SK-N-SH (cell line): ENCODE data around the gene MYO1H.

Experiments
- FOSL2 ChIP-seq: IDR thresholded peaks from 2 replicates; pipeline ENCODE4 v1.4.0; 2012; ENCODE audit warnings: low read depth, mild to moderate bottlenecking, moderate library complexity, borderline replicate concordance
- FOXJ3 ChIP-seq: sonication (generic); formaldehyde crosslinking; IDR thresholded peaks from 2 replicates; pipeline ENCODE4 v1.5.1; 2020; ENCODE audit warnings: mild to moderate bottlenecking, missing genetic modification reagents
- MXI1 ChIP-seq: IDR thresholded peaks from 2 replicates; pipeline ENCODE4 v1.6.1; 2012; ENCODE audit warnings: mild to moderate bottlenecking, low read depth, low read length, improper control_type of control experiment
- POLR2AphosphoS5 ChIP-seq: IDR thresholded peaks from 2 replicates; pipeline ENCODE4 v1.6.1; 2012; ENCODE audit warnings: low read depth, low read length
- RAD21 ChIP-seq: IDR thresholded peaks from 2 replicates; pipeline ENCODE4 v1.6.1; 2012; ENCODE audit warnings: mild to moderate bottlenecking, low read length
- REST ChIP-seq: IDR thresholded peaks from 2 replicates; pipeline ENCODE4 v1.6.1; 2012; ENCODE audit warnings: mild to moderate bottlenecking, low read depth, low read length, moderate library complexity
- RXRA ChIP-seq: IDR thresholded peaks from 2 replicates; pipeline ENCODE4 v1.4.0; 2012; ENCODE audit warnings: low read depth, mild to moderate bottlenecking, borderline replicate concordance
- YY1 ChIP-seq: IDR thresholded peaks from 2 replicates; pipeline ENCODE4 v1.4.0; 2012; ENCODE audit warnings: low read depth, mild to moderate bottlenecking
- TF ChIP-seq, protein P1 (sequence below): fragments of 200-600 bp; sonication (generic); IDR thresholded peaks from 2 replicates; pipeline ENCODE4 v1.6.1; 2017; ENCODE audit warnings: antibody characterized with exemption, mild to moderate bottlenecking, moderate library complexity

DNA sequence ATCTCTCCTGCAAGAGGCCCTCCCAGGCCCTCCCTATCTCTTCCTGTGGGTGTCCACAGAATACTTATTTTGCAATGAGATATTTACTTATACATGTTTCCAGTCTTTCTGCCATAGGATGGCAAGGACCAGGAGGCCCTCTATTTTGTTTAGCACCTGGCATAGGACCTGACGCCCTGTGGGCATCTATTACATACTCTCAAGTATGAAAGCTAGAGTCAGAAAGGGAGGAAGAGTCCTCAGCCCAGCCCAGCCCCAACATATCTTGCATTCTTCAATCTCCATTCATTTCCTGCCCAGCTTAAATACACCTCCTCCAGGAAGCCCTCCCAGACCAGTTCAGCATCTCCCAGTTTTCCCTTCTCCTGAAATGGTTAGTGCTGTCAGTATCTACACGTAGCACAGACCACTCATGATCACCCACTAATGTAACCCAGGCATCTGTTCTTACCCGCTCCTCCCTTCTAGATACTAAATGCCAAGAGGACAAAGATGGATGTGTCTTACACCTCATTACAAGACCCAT, 46.0 kb upstream of the MYO1H start:
- TF ChIP-seq REST (no peak), YY1 (no peak), POLR2AphosphoS5 (no peak), RAD21 (no peak), FOSL2 (no peak), MXI1 (no peak), FOXJ3 (CRISPR knock-in tag) (no peak), RXRA (no peak)
- TF ChIP-seq, protein P1, sequence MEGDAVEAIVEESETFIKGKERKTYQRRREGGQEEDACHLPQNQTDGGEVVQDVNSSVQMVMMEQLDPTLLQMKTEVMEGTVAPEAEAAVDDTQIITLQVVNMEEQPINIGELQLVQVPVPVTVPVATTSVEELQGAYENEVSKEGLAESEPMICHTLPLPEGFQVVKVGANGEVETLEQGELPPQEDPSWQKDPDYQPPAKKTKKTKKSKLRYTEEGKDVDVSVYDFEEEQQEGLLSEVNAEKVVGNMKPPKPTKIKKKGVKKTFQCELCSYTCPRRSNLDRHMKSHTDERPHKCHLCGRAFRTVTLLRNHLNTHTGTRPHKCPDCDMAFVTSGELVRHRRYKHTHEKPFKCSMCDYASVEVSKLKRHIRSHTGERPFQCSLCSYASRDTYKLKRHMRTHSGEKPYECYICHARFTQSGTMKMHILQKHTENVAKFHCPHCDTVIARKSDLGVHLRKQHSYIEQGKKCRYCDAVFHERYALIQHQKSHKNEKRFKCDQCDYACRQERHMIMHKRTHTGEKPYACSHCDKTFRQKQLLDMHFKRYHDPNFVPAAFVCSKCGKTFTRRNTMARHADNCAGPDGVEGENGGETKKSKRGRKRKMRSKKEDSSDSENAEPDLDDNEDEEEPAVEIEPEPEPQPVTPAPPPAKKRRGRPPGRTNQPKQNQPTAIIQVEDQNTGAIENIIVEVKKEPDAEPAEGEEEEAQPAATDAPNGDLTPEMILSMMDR = no peak
